Measurements from ENCODE around the gene PEX16. TPM values are rescaled to one million over a fixed set of nuclear protein-coding genes. Genes with fewer than 3 reads are reported as not detected.

The PEX16 gene
- total RNA-seq, 2 experiments from 2014 or later, result 56.3 to 62.0 TPM

DNA sequence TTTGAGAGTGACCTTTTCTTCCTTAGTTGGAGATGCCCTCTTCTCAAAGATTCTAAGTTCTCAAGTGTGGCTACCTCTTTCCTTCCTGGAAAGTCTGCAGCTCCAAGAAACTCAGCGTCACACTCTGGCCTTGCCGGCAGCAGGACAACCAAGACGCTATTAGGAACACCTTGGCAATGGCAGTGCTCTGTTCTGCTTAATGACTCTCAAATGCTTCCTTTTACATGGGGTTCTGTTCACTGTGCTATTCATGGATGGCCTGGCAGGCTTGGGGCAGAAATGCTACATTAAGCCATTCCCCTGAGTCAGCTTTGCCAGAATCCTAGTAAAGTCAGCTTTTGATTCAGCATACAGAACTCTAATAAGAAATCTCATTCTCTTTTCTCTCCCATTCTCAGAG, 30.7 kb upstream of the PEX16 start:
- Mint-ChIP-seq H3K36me3 (ENCODE audit: low read depth) (peaks cover 98% of the 10 kb centered on the region), H3K27ac (no peak overlapping the region), H3K4me1 (ENCODE audit: low read depth) (no peaks in the 10 kb centered on the region), H3K9me3 (no peaks in the 10 kb centered on the region), H3K27me3 (no peaks in the 10 kb centered on the region), H3K4me3 (no peak overlapping the region)
- Histone ChIP-seq H3K9me3 (ENCODE audit: control insufficient read depth in 1 of 2, insufficient read depth in 1 of 2, low read length in 2 of 2) (no peaks in the 10 kb centered on the region), H3K4me3 (ENCODE audit: low read length) (no peak overlapping the region), H3K27ac (ENCODE audit: low read depth in 1 of 2, low read length in 2 of 2) (no peak overlapping the region), H3K27me3 (ENCODE audit: control insufficient read depth in 1 of 2, insufficient read depth in 2 of 2, low read length in 2 of 2) (no peaks in the 10 kb centered on the region), H3K4me1 (ENCODE audit: insufficient read depth, low read length) (no peaks in the 10 kb centered on the region), H3K36me3 (ENCODE audit: insufficient read depth, low read length) (peaks cover 75% of the 10 kb centered on the region)
- ChIA-PET CTCF (interaction anchor here (0.7 kb wide), 1 partner anchor 17 kb away, joined by 3 read pairs; no protein-coding TSS in a partner anchor), POLR2A (no interaction called here)
- DNase-seq (no peak), ATAC-seq (ENCODE audit: poor library complexity) (no peak)
- TF ChIP-seq, protein P1, sequence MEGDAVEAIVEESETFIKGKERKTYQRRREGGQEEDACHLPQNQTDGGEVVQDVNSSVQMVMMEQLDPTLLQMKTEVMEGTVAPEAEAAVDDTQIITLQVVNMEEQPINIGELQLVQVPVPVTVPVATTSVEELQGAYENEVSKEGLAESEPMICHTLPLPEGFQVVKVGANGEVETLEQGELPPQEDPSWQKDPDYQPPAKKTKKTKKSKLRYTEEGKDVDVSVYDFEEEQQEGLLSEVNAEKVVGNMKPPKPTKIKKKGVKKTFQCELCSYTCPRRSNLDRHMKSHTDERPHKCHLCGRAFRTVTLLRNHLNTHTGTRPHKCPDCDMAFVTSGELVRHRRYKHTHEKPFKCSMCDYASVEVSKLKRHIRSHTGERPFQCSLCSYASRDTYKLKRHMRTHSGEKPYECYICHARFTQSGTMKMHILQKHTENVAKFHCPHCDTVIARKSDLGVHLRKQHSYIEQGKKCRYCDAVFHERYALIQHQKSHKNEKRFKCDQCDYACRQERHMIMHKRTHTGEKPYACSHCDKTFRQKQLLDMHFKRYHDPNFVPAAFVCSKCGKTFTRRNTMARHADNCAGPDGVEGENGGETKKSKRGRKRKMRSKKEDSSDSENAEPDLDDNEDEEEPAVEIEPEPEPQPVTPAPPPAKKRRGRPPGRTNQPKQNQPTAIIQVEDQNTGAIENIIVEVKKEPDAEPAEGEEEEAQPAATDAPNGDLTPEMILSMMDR (IDR thresholded peaks at IDR 0.05), result no peak
- intact Hi-C loops (cut with DNase I, micrococcal nuclease), result no loop called here

DNA sequence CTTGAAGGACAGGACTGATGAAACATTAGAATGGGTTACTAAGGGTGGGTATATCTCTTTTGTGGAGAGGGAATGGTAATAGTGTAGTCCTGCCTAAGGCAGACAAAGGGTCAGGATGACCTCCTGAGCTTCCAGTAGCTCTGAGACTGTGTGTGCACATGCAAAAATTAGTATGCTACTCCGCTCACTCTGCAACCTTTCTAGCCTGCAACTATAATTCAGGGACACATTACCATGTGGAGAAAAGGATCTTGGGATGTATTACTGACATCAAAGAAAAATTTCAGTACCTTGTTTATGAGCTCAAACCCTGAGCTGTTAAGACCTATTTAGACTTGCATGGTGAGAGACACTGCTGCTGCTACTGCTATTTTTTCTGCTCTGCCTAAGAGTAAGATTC, 30.2 kb upstream of the PEX16 start:
- no peak overlapping the region for H3K27ac ChIP-seq (ENCODE audit: low read depth in 1 of 2, low read length in 2 of 2)

DNA sequence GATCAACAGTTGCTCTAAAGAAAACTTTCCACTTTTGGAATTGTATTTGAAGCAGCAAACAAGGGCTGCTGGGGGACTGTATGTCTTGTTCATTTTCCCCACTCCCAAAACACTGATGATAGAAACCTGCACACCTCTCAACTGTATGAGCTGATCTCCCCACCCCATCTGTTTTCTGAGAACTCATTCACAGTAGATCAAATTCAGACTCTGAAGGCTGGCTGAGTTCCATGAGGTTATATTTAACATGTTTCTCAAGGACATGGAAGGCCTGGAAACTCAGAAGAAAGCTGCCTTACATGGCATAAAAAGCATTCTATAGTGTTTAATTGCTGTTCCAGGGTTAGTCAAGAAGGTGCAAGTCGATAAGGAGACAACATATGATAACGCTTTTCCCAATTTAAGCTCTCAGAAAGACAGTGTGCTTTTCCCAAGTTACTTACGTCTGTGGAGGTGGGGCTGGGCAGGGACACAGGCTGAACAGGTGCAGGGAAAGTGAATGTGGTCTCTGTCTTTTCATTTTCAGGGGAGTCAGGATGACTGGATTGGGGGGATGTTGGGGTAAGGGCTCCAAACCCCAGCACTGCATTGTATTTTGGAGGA, 27.8 kb upstream of the PEX16 start:
- ChIA-PET CTCF (no interaction called here), POLR2A (no interaction called here)
- no peaks in the 10 kb centered on the region for H3K27me3 Mint-ChIP-seq
- ATAC-seq (ENCODE audit: poor library complexity) (no peak), DNase-seq (no peak)
- Histone ChIP-seq H3K4me3 (ENCODE audit: low read length) (no peak overlapping the region), H3K27me3 (ENCODE audit: control insufficient read depth in 1 of 2, insufficient read depth in 2 of 2, low read length in 2 of 2) (no peaks in the 10 kb centered on the region), H3K4me1 (ENCODE audit: insufficient read depth, low read length) (no peaks in the 10 kb centered on the region), H3K27ac (ENCODE audit: low read depth in 1 of 2, low read length in 2 of 2) (no peak overlapping the region), H3K9me3 (ENCODE audit: control insufficient read depth in 1 of 2, insufficient read depth in 1 of 2, low read length in 2 of 2) (no peaks in the 10 kb centered on the region), H3K36me3 (ENCODE audit: insufficient read depth, low read length) (peaks cover 70% of the 10 kb centered on the region)
- H3K4me3 Mint-ChIP-seq, result no peak overlapping the region
- H3K4me1 Mint-ChIP-seq (ENCODE audit: low read depth), result no peaks in the 10 kb centered on the region
- H3K9me3 Mint-ChIP-seq, result no peaks in the 10 kb centered on the region
- TF ChIP-seq, protein P1 (IDR thresholded peaks at IDR 0.05), result no peak
- H3K27ac Mint-ChIP-seq, result no peak overlapping the region
- peaks cover 93% of the 10 kb centered on the region for H3K36me3 Mint-ChIP-seq (ENCODE audit: low read depth)
- intact Hi-C loops (cut with DNase I, micrococcal nuclease), result no loop called here

More for the DNA sequence above, 30.2 kb upstream of the PEX16 start:
- peaks cover 75% of the 10 kb centered on the region for H3K36me3 ChIP-seq (ENCODE audit: insufficient read depth, low read length)
- Mint-ChIP-seq H3K27me3 (no peaks in the 10 kb centered on the region), H3K4me3 (no peak overlapping the region), H3K36me3 (ENCODE audit: low read depth) (peaks cover 98% of the 10 kb centered on the region), H3K4me1 (ENCODE audit: low read depth) (no peaks in the 10 kb centered on the region), H3K27ac (no peak overlapping the region), H3K9me3 (no peaks in the 10 kb centered on the region)
- H3K4me1 ChIP-seq (ENCODE audit: insufficient read depth, low read length), result no peaks in the 10 kb centered on the region
- no peaks in the 10 kb centered on the region for H3K9me3 ChIP-seq (ENCODE audit: control insufficient read depth in 1 of 2, insufficient read depth in 1 of 2, low read length in 2 of 2)
- ATAC-seq (ENCODE audit: poor library complexity) (no peak), DNase-seq (no peak)
- no peaks in the 10 kb centered on the region for H3K27me3 ChIP-seq (ENCODE audit: control insufficient read depth in 1 of 2, insufficient read depth in 2 of 2, low read length in 2 of 2)
- CTCF ChIA-PET, result interaction anchor here (0.7 kb wide), 1 partner anchor 17 kb away, joined by 3 read pairs; no protein-coding TSS in a partner anchor
- no peak overlapping the region for H3K4me3 ChIP-seq (ENCODE audit: low read length)
- intact Hi-C loops (cut with DNase I, micrococcal nuclease), result no loop called here
- TF ChIP-seq, protein P1 (IDR thresholded peaks at IDR 0.05), result no peak
- POLR2A ChIA-PET, result no interaction called here
